HG02870 (cell line): ENCODE results near the gene HEXD.
"Not testable (repeated sequence)": the region's sequence is repeated elsewhere in the genome, so short reads cannot be mapped to it uniquely, and the experiment has no call there.

Experiments
- ATAC-seq: cut with Tn5 transposase; IDR thresholded peaks from one replicate; pipeline ENCODE4 v1.9.1; 2021; ENCODE audit warnings: mild to moderate bottlenecking, moderate library complexity; ENCODE audit not compliant: unreplicated experiment

The HEXD gene

GRCh38 chr17:82382220-82382932 is 35.8 kb upstream of the HEXD start:
- ATAC-seq = not testable (repeated sequence)

GRCh38 chr17:82382933-82383255 is 35.3 kb upstream of the HEXD start:
- ATAC-seq = no peak

- ATAC-seq = no peak
Measured at GRCh38 chr17:82383411-82383810, 34.7 kb upstream of the HEXD start.

- ATAC-seq = no peak
Measured at GRCh38 chr17:82384051-82384729, 34.0 kb upstream of the HEXD start.

- ATAC-seq = no peak
Measured at GRCh38 chr17:82384730-82385481, 33.2 kb upstream of the HEXD start.

- ATAC-seq = no peak
Measured at GRCh38 chr17:82385559-82386254, 32.4 kb upstream of the HEXD start.

GRCh38 chr17:82386255-82386831 is 31.8 kb upstream of the HEXD start:
- no peak for ATAC-seq

- ATAC-seq = no peak
Measured at GRCh38 chr17:82386881-82387704, 31.1 kb upstream of the HEXD start.

GRCh38 chr17:82387705-82388106 is 30.4 kb upstream of the HEXD start:
- ATAC-seq = no peak

- no peak for ATAC-seq
Measured at GRCh38 chr17:82388223-82388921, 29.8 kb upstream of the HEXD start.

GRCh38 chr17:82388922-82389283 is 29.2 kb upstream of the HEXD start:
- ATAC-seq = no peak

GRCh38 chr17:82389379-82389778 is 28.8 kb upstream of the HEXD start:
- no peak for ATAC-seq

- ATAC-seq = no peak
Measured at GRCh38 chr17:82390015-82390859, 27.9 kb upstream of the HEXD start.

- no peak for ATAC-seq
Measured at GRCh38 chr17:82390860-82391435, 27.2 kb upstream of the HEXD start.

- ATAC-seq = no peak
Measured at GRCh38 chr17:82391496-82392066, 26.6 kb upstream of the HEXD start.

- no peak for ATAC-seq
Measured at GRCh38 chr17:82392209-82392920, 25.8 kb upstream of the HEXD start.

GRCh38 chr17:82392941-82393340 is 25.2 kb upstream of the HEXD start:
- ATAC-seq = no peak
